HUES64 (cell line): ENCODE results near the gene PGGT1B.
A peak's percentile ranks its signal among the peaks of the same experiment; 100 is the strongest.

Experiments
- H3K27ac ChIP-seq: 2 replicates; pipeline ENCODE4 v1.7.0; 2013; ENCODE audit warnings: low read depth, low read length, inconsistent platforms
- H3K27me3 ChIP-seq: 2 replicates; pipeline ENCODE4 v1.6.1; 2013; ENCODE audit warnings: mild to moderate bottlenecking, low read length; ENCODE audit not compliant: insufficient read depth
- H3K36me3 ChIP-seq: 2 replicates; pipeline ENCODE4 v1.6.1; 2013; ENCODE audit warnings: mild to moderate bottlenecking, low read length; ENCODE audit not compliant: insufficient read depth
- H3K4me1 ChIP-seq: 2 replicates; pipeline ENCODE4 v1.6.1; 2013; ENCODE audit warnings: mild to moderate bottlenecking, low read length, moderate library complexity; ENCODE audit not compliant: insufficient read depth
- H3K4me3 ChIP-seq: 2 replicates; pipeline ENCODE4 v1.5.1; 2013; ENCODE audit warnings: mild to moderate bottlenecking, low read length, moderate library complexity
- H3K9ac ChIP-seq: 2 replicates; pipeline ENCODE4 v1.6.1; 2013; ENCODE audit warnings: mild to moderate bottlenecking, low read depth, low read length
- H3K9me3 ChIP-seq: 2 replicates; pipeline ENCODE4 v1.6.1; 2013; ENCODE audit warnings: low read depth, low read length; ENCODE audit not compliant: insufficient read depth
- WGBS: fragments of 150-250, 120-280 bp; methylation state at CpG from one replicate; pipeline ENCODE4 v1.1.7; 2013; ENCODE audit warnings: missing lambda C conversion rate; 5-methylcytosine and 5-hydroxymethylcytosine counted together

Gene PGGT1B

DNA sequence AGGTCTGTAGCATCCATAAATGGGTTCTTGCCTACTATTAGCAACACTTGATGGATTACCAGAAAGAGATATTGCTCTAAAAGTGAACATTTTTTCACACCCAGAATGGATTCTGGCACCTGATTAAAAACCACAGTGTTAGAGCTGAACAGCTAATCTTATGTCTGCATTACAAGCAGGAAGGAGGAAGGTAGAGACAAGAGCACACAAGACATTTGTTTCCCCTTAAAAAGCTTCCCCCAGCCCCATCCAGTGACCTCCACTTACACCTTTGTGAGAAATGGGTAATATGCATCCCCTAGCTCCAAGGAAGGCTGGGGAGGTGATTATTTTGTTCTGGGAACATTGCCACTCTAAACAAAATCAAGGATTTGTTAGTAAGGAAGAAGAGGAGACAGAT, 80.9 kb downstream of the PGGT1B start:
- Histone ChIP-seq H3K4me3 (no peak overlapping the region), H3K27me3 (peaks cover 73% of the 10 kb centered on the region), H3K4me1 (peaks cover 7% of the 10 kb centered on the region; the same call in 1 of the 2 replicates), H3K9me3 (no peaks in the 10 kb centered on the region), H3K36me3 (no peaks in the 10 kb centered on the region), H3K9ac (no peak overlapping the region), H3K27ac (no peak overlapping the region)

DNA sequence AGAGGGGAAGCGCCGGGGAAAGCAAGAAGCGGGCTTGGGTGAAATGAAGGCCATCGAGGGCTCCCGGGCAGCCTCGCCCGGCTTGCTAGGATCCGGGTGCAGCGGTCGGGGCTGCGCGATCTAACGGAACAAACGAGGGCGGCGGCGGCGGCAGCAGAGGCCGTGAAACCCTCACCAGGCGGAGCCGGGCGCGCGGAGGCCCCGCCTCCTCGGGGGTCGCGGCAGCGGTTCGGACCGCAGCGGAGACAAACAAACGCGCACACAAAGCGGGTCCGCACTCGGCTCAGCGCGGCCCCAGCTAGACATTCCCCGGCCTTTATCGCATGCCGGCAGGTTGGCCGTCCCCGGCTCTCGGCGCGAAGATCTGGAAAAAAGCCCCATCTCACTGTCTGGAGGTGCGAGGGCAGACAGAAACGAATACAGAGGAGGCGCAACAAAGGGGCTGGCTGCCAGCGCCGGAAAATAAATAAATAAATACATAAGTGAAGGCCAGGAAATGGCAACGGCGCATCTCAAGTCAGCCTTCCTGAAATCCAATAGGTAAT, 82.4 kb downstream of the PGGT1B start:
- WGBS, result under 1% methylated on average over 54 of the region's 54 CpGs
- Histone ChIP-seq H3K9me3 (no peaks in the 10 kb centered on the region), H3K27me3 (peaks cover 84% of the 10 kb centered on the region), H3K4me3 (peak overlapping the region; percentile 61), H3K4me1 (peaks cover 7% of the 10 kb centered on the region; the same call in 1 of the 2 replicates), H3K36me3 (no peaks in the 10 kb centered on the region), H3K27ac (no peak overlapping the region), H3K9ac (peak overlapping the region; percentile 28; the same call in 1 of the 2 replicates)

DNA sequence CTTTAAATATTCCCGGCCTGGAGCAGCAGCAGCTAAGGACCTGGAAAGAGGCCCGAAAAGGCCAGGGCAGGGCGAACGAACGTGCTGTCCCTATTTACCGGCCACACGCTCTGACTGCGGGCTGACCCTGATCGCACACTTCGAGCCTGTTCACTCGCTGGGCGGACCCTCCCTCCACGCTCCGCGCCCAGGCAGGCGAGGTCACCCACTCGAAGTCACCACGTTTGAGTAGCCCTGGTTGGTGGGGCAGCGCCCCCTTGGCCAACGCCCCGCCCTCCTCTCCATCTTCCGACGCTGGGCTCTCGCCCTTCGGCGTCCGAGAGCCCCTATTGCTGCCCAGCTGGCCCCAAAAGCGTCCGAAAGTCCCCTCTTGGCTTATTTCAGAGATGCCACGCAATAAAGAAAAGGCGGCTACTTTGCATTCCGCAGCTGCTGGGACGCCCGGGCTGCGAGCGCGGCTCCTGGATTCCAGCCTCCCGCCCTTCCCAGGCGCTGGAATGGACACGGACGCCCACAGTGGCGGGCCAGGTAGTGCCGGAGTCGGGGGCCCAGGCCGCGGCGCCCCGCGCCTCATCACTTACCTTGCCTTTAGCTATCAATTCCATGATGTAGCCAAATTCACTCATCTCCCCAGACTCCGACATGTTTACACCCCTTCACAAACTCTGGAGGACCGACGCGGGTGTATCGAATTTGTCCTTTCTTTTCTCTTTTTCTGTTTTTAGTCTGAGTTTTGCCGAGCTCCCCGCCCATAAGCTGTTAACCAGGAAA, 83.1 kb downstream of the PGGT1B start:
- Histone ChIP-seq H3K27me3 (peaks cover 90% of the 10 kb centered on the region), H3K9me3 (no peaks in the 10 kb centered on the region), H3K9ac (0 out of 2 replicates have a peak overlapping the region, but pooled peaks have one; percentile 28), H3K4me1 (peaks cover 7% of the 10 kb centered on the region; the same call in 1 of the 2 replicates), H3K4me3 (peak overlapping the region; percentile 61), H3K27ac (no peak overlapping the region), H3K36me3 (no peaks in the 10 kb centered on the region)
- WGBS, result 2% methylated on average over 56 of the region's 56 CpGs

DNA sequence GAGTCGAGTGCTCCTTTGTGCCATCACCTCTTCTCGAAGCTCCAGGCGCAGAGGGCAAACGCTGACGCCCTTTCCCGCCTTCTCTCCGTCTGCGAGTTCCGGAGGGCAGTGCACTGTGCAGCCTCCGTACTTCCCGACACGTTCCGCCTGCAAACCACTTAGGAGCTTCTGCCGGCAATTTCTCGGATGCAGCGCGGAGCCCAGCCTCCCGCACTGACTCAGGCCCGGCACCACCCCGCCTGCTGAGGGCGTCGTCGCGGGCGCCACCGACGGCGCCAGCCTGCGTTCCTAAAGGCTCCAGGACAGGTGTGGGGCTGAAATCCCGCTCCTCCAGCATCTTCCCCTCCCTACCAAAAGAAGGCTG, 83.7 kb downstream of the PGGT1B start:
- Histone ChIP-seq H3K27ac (no peak overlapping the region), H3K4me3 (peak overlapping the region; percentile 61), H3K27me3 (peaks cover 93% of the 10 kb centered on the region)

DNA sequence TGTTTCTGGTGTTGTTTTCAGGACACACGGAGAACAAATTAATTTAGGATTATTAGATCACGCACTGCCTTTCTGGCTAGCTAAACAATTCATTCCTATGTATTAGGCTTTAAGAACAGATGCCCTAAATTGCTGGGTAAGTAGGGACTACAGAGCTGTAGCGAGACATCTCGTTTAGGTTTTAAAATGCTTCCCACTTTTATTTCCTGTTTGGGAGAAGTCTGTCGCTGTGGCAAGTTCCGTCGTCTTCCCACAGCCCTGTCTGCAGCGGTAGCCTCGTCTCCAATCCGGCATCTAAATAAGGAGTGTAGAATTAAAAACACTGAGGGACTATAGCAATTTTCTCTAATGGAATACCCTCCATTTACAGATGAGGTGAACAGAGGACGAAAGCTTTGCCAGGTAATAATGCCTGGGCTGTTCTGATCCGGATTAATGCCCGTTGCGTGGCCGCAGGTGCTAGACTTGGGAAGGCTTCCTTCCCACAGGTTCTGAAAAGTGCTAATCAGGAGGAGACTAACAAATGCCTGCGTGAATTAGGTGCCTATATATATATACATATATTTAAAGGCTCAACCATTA, 91.7 kb downstream of the PGGT1B start:
- H3K36me3 ChIP-seq, result peaks cover 6% of the 10 kb centered on the region
- peaks cover 5% of the 10 kb centered on the region; the same call in 1 of the 2 replicates for H3K4me1 ChIP-seq
- peaks cover 17% of the 10 kb centered on the region for H3K9me3 ChIP-seq
- peaks cover 64% of the 10 kb centered on the region for H3K27me3 ChIP-seq
- H3K9ac ChIP-seq, result no peak overlapping the region
- peak overlapping the region; percentile 86 for H3K4me3 ChIP-seq
- 9% methylated on average over 15 of the region's 16 CpGs for WGBS
- no peak overlapping the region for H3K27ac ChIP-seq

More for the DNA sequence above, 83.7 kb downstream of the PGGT1B start:
- Histone ChIP-seq H3K36me3 (no peaks in the 10 kb centered on the region), H3K9ac (no peak overlapping the region), H3K4me1 (peaks cover 7% of the 10 kb centered on the region; the same call in 1 of the 2 replicates), H3K9me3 (no peaks in the 10 kb centered on the region)
- 32% methylated on average over 30 of the region's 30 CpGs for WGBS

DNA sequence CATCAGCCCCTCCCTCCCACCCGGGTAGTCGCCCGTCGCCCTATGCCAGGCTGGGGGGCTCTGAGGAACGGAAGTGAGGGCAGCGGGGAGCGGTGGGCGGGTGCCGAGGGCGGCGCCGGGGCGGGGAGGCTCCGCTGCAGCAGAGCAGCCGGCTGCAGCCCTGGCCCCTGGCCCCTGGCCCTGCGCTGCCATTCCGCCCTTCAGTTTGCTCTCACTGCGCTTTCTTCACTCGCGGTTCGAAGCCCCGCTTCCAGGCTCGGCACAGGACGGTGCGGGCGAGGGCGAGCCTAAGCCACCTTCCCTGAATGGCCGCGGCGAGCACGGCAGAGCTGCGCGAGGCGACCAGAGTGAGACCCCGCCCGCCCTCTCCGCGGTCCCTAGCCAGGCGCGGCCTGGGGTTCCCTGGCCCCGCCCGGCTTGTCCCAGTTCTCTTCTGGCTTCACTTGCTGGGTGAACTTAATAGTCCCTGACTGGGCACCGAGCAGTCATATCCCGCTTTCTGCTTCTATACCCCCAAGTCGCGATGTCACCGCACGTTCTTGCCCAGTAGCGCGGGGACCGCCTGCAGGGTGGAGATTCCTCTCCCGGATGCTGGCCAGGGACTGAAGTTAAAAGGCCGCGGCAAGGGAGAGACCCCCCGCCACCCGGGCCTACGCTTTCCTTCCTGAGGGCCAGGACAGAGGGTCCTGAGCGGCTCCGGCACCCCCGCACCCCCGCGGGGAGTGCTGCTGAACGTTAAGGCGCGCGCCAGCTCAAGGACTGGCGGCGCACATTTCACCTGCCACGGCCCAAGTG, 92.3 kb downstream of the PGGT1B start:
- WGBS, result under 1% methylated on average over 67 of the region's 69 CpGs
- Histone ChIP-seq H3K27ac (no peak overlapping the region; the same call in 1 of the 2 replicates), H3K4me3 (peak overlapping the region; percentile 86)

DNA sequence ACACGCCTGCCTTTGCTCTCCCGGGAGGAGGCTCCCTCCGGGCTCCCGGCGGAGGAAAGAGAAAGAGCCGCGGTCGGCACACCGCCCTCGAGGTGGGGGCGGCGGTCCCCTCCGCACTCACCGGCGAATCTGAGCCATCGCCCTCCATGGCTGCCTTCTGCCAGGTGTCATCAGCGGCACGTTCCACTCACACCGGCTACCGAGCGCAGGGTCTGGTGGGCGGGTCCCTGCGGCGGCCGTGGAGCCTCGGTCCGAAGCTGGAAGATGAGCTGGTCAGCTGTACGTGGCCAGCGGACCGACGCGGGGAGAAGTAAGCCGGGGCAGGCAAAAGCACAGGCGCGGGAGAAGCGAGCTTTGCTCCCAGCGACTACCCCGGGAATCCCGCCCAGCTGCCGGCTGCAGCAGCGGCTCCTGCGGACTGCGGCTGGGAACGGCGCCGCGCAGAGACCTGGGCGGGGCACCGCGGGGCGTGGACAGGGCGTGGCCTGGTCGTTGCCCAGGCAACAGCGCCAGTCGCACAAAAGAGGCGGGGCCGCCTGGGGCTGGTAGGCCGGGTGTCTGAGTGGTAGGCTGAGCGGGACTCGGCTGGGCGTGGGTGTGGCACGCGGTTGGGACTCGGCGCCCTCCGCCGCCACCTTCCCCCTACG, 93.1 kb downstream of the PGGT1B start, which contains the start of gene TRIM36:
Gene TRIM36 (minus strand): TSS at position 422 of the 647 bp plus-strand sequence. CDS start 274 bp downstream, at position 148.
- under 1% methylated on average over 65 of the region's 68 CpGs for WGBS
- Histone ChIP-seq H3K27ac (peak within 1 kb of the TSS; percentile 77), H3K36me3 (peaks cover 8% of the 10 kb centered on the region), H3K27me3 (peaks cover 54% of the 10 kb centered on the region), H3K4me1 (peaks cover 5% of the 10 kb centered on the region; the same call in 1 of the 2 replicates), H3K9ac (peak within 1 kb of the TSS; percentile 81), H3K9me3 (peaks cover 30% of the 10 kb centered on the region), H3K4me3 (peak within 1 kb of the TSS; percentile 86)

More for the DNA sequence above, 92.3 kb downstream of the PGGT1B start:
- Histone ChIP-seq H3K4me1 (peaks cover 5% of the 10 kb centered on the region; the same call in 1 of the 2 replicates), H3K27me3 (peaks cover 60% of the 10 kb centered on the region), H3K36me3 (peaks cover 8% of the 10 kb centered on the region), H3K9ac (no peak overlapping the region; the same call in 1 of the 2 replicates), H3K9me3 (peaks cover 24% of the 10 kb centered on the region)

DNA sequence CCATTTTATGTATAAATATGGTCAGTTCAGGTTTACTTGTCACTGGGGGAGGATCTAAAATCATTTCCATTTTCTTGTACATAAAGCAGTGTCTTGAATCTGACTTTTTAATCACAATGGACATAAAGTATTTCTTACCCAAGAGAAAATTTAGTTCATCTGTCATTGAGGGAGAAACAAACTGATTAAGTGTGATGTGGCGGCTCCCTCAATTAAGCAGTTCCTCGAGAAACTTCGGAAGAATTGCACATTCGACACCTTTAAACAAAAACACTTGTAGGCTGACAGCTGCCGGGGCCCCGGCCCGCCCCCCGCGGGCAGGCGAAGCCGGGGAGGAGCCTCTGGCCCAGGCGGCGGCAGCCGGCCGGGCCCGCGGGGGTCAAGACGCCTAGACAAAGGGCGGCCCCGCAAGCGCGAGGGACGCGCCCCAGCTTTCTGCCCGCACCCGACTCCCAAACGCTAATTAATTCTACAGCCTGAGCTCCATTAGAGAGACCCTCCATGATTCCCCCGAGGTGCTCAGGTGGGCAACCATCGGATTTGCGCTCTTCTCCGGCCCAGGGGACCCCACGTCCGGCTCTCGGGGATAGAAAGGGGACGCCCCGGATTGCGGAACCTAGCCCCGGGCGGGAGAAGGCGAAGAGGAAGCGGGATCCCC, 93.7 kb downstream of the PGGT1B start:
- WGBS, result 1% methylated on average over 41 of the region's 41 CpGs
- peak overlapping the region; percentile 81 for H3K9ac ChIP-seq
- H3K27me3 ChIP-seq, result peaks cover 47% of the 10 kb centered on the region
- peak overlapping the region; percentile 86 for H3K4me3 ChIP-seq
- peaks cover 31% of the 10 kb centered on the region for H3K9me3 ChIP-seq
- peaks cover 5% of the 10 kb centered on the region; the same call in 1 of the 2 replicates for H3K4me1 ChIP-seq
- peak overlapping the region; percentile 77 for H3K27ac ChIP-seq
- H3K36me3 ChIP-seq, result peaks cover 8% of the 10 kb centered on the region

DNA sequence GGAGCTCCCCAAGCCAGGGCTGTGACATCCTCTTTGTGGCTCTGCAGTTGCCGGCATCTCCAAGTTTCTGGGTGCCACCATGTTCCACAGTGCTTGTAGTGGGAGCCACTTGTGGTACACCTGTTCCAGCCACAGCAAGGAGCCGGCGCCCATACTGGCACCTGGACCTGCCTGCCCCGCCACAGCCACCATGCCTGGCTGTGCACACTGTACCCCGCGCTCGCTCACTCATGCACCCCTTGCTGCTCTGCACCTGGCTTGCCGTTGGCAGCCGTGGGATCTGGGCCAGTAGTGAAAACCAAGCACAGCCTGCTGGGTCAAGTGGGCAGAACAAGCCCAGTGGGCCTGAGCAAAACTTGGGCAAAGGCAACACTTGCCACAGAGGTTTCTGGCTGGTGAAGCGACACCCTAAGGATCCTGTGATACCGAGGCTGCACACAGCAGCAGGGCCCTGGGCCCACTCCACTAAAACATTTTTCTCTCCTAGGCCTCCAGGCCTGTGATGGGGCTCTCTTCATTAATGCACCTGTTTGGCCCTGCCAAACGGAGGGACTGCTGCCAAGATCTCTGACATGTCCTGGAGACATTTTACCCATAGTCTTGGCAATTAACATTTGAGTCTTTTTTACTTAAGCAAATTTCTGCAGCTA, 95.8 kb downstream of the PGGT1B start:
- Histone ChIP-seq H3K27me3 (peaks cover 27% of the 10 kb centered on the region), H3K36me3 (peaks cover 8% of the 10 kb centered on the region)

More for the DNA sequence above, 95.8 kb downstream of the PGGT1B start:
- peaks cover 5% of the 10 kb centered on the region; the same call in 1 of the 2 replicates for H3K4me1 ChIP-seq
- 96% methylated on average over 12 of the region's 12 CpGs for WGBS
- H3K27ac ChIP-seq, result no peak overlapping the region
- H3K9ac ChIP-seq, result no peak overlapping the region
- no peak overlapping the region; the same call in 1 of the 2 replicates for H3K4me3 ChIP-seq
- peaks cover 31% of the 10 kb centered on the region for H3K9me3 ChIP-seq
